DND-41 (cell line): Measurements from ENCODE around the gene CLDN20.

Experiments
- EZH2 ChIP-seq: IDR thresholded peaks from 3 replicates; pipeline ENCODE4 v1.6.1; 2012; ENCODE audit warnings: borderline replicate concordance, low read depth, mild to moderate bottlenecking, moderate library complexity, low read length, inconsistent platforms; ENCODE audit not compliant: severe bottlenecking
- TF ChIP-seq, protein P1 (sequence below): IDR thresholded peaks from 2 replicates; pipeline ENCODE4 v1.5.1; 2012; ENCODE audit warnings: borderline replicate concordance, low read length, moderate library complexity, mild to moderate bottlenecking; ENCODE audit not compliant: poor library complexity, severe bottlenecking; ENCODE audit errors: extremely low read depth

DNA sequence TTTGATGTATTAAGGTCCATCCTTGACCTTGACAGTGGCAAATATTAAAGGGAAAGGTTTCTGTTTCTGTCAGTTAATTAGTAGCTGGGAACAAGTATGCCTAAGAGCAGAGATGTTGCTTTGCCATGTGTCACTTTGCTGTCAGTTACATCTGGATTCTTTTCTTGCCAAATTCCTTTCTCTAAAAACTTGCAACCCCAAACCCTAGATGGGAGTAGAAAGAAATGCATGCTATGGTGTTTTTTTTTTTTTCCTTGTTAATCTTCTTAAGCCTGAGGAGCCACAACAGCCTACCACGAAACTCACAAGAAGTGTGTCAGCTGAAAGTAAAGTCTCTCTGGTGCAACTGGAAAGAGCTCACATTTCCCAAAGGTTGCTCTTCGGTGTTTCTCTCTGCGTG lies 18.0 kb upstream of the CLDN20 start:
- TF ChIP-seq, protein P1, sequence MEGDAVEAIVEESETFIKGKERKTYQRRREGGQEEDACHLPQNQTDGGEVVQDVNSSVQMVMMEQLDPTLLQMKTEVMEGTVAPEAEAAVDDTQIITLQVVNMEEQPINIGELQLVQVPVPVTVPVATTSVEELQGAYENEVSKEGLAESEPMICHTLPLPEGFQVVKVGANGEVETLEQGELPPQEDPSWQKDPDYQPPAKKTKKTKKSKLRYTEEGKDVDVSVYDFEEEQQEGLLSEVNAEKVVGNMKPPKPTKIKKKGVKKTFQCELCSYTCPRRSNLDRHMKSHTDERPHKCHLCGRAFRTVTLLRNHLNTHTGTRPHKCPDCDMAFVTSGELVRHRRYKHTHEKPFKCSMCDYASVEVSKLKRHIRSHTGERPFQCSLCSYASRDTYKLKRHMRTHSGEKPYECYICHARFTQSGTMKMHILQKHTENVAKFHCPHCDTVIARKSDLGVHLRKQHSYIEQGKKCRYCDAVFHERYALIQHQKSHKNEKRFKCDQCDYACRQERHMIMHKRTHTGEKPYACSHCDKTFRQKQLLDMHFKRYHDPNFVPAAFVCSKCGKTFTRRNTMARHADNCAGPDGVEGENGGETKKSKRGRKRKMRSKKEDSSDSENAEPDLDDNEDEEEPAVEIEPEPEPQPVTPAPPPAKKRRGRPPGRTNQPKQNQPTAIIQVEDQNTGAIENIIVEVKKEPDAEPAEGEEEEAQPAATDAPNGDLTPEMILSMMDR, result no peak
- TF ChIP-seq EZH2, result no peak
